Uterus (tissue), 2 donors: Measurements from ENCODE around the gene MYCBPAP.

Source experiments
- POLR2A ChIP-seq, 2 donors: fragments of 450-650 bp; IDR thresholded peaks; one replicate each; pipeline ENCODE4 v1.6.1; 2016; ENCODE audit warnings: antibody characterized with exemption in 2 of 2, mild to moderate bottlenecking in 1 of 2, moderate library complexity in 1 of 2
- TF ChIP-seq, protein P1 (sequence below), 4 experiments: fragments of 200-600 bp in 2 of 4; fragments of 450-650 bp in 2 of 4; sonication (generic) in 2 of 4; IDR thresholded peaks; one replicate each; pipeline ENCODE4 v1.5.1; 2016 to 2019; ENCODE audit warnings: antibody characterized with exemption in 4 of 4, mild to moderate bottlenecking in 2 of 4, moderate library complexity in 1 of 4

DNA sequence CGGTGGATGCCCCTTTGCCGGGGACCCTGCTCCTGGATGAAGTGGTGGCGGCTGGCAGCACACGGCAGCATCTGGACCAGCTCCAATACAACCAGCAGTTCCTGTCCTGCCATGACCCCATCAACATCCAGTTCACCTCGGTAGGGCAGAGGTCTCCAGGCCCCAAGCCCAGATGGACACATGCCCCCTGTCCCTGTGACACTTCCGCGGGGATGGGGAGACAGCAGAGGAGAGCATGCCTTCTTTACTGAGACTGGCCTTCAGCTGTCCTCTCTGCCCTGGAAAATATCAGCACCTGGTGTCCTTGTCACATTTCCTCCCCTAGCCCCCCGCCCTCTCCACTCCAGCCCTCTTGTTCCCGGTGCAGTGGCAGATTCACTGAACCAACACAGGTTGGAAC is 45.8 kb upstream of the MYCBPAP start:
- TF ChIP-seq, protein P1, sequence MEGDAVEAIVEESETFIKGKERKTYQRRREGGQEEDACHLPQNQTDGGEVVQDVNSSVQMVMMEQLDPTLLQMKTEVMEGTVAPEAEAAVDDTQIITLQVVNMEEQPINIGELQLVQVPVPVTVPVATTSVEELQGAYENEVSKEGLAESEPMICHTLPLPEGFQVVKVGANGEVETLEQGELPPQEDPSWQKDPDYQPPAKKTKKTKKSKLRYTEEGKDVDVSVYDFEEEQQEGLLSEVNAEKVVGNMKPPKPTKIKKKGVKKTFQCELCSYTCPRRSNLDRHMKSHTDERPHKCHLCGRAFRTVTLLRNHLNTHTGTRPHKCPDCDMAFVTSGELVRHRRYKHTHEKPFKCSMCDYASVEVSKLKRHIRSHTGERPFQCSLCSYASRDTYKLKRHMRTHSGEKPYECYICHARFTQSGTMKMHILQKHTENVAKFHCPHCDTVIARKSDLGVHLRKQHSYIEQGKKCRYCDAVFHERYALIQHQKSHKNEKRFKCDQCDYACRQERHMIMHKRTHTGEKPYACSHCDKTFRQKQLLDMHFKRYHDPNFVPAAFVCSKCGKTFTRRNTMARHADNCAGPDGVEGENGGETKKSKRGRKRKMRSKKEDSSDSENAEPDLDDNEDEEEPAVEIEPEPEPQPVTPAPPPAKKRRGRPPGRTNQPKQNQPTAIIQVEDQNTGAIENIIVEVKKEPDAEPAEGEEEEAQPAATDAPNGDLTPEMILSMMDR (IDR thresholded peaks at IDR 0.05) = no peak
- no peak for TF ChIP-seq POLR2A (IDR thresholded peaks at IDR 0.05)
